ENCODE measurements around the gene CC2D1A.

Gene CC2D1A

GRCh38 chr19:13880059-13881043 is 25.6 kb upstream of the CC2D1A start:
- peak; percentile 99 for DNase-seq

- DNase-seq, result peak; percentile 36
Observed at GRCh38 chr19:13881251-13881691, 24.7 kb upstream of the CC2D1A start.

GRCh38 chr19:13881692-13882418 is 24.1 kb upstream of the CC2D1A start:
- DNase-seq, result peak; percentile 56

- no peak for DNase-seq
Observed at GRCh38 chr19:13882419-13882795, 23.6 kb upstream of the CC2D1A start.

- DNase-seq, result no peak
Observed at GRCh38 chr19:13882836-13883235, 23.2 kb upstream of the CC2D1A start.

GRCh38 chr19:13883516-13884064 is 22.4 kb upstream of the CC2D1A start:
- DNase-seq, result no peak

- DNase-seq, result no peak
Observed at GRCh38 chr19:13884726-13885591, 21.0 kb upstream of the CC2D1A start.

GRCh38 chr19:13885826-13886365 is 20.1 kb upstream of the CC2D1A start:
- no peak for DNase-seq

- DNase-seq, result no peak
Observed at GRCh38 chr19:13887018-13887436, 19.0 kb upstream of the CC2D1A start.

- no peak for DNase-seq
Observed at GRCh38 chr19:13887517-13887916, 18.5 kb upstream of the CC2D1A start.

- no peak for DNase-seq
Observed at GRCh38 chr19:13888281-13888680, 17.7 kb upstream of the CC2D1A start.

- DNase-seq, result no peak
Observed at GRCh38 chr19:13890136-13890535, 15.9 kb upstream of the CC2D1A start.

GRCh38 chr19:13892870-13893269 is 13.1 kb upstream of the CC2D1A start:
- DNase-seq, result no peak

- DNase-seq, result no peak
Observed at GRCh38 chr19:13894552-13894951, 11.4 kb upstream of the CC2D1A start.

- no peak for DNase-seq
Observed at GRCh38 chr19:13896227-13896626, 9.8 kb upstream of the CC2D1A start.

- DNase-seq, result no peak
Observed at GRCh38 chr19:13899393-13899792, 6.6 kb upstream of the CC2D1A start.

- DNase-seq, result no peak
Observed at GRCh38 chr19:13899912-13900584, 6.0 kb upstream of the CC2D1A start.

- DNase-seq, result peak; percentile 44
Observed at GRCh38 chr19:13902993-13903555, 2.9 kb upstream of the CC2D1A start.

- DNase-seq, result peak; percentile 41
Observed at GRCh38 chr19:13906521-13906904, 512 bp downstream of the CC2D1A start.

GRCh38 chr19:13906910-13907309 is 909 bp downstream of the CC2D1A start:
- DNase-seq, result no peak

- no peak for DNase-seq
Observed at GRCh38 chr19:13908674-13909073, 2.7 kb downstream of the CC2D1A start.
